ENCODE measurements around the gene ZKSCAN4.

GRCh38 chr6:28274888-28275287, 22.8 kb upstream of the ZKSCAN4 start:
- no peak for TF ChIP-seq CTCF (IDR thresholded peaks at IDR 0.05)
- no peak for TF ChIP-seq POLR2A (IDR thresholded peaks at IDR 0.05)
